ENCODE data around the gene GTF2H1.

DNA sequence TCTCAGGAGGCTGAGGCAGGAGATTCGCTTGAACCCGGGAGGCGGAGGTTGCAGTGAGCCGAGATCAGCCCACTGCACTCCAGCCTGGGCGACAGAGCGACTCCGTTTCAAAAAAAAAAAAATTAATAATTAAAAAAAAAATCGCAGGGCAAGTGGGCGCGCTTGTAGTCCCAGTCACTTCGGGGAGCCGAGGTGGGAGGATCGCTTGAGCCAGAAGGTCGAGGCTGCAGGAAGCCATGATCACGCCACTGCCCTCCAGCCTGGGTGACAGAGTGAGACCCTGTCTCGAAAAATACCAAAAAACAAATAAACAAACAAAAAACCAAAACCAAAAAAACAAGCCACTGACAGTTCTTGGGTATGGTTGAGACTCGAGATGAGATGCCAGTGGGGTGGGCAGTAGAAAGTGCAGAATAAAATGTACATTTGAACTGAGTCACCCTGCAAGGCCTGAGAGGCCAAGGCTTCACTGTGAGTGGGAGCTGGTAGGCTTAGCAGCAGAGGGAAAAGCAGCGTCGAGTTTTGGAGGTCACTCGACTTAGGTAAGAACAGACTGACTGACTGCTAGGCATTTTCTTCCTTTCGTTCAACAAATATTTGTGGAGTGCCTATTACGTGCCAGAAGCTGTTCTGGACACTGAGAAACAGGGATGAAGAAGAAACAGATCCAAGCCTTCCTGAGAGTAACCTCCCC, 71.4 kb downstream of the GTF2H1 start:
- TF ChIP-seq CTCF (IDR thresholded peaks at IDR 0.05; ENCODE audit: poor library complexity) (no peak), EZH2 (IDR thresholded peaks at IDR 0.05; ENCODE audit: borderline replicate concordance) (no peak), EZH2phosphoT487 (IDR thresholded peaks at IDR 0.05; ENCODE audit: low read depth, severe bottlenecking, unreplicated experiment) (no peak)

Data from hepatocyte (in vitro differentiated cells).